HG03378 (cell line): ENCODE data around the gene LRMDA.

Experiments
- ATAC-seq: cut with Tn5 transposase; IDR thresholded peaks from one replicate; pipeline ENCODE4 v1.9.1; 2021; ENCODE audit warnings: mild to moderate bottlenecking, moderate library complexity; ENCODE audit not compliant: unreplicated experiment

LRMDA gene

GRCh38 chr10:76544789-76545188, 1113.4 kb downstream of the LRMDA start:
- no peak for ATAC-seq

DNA sequence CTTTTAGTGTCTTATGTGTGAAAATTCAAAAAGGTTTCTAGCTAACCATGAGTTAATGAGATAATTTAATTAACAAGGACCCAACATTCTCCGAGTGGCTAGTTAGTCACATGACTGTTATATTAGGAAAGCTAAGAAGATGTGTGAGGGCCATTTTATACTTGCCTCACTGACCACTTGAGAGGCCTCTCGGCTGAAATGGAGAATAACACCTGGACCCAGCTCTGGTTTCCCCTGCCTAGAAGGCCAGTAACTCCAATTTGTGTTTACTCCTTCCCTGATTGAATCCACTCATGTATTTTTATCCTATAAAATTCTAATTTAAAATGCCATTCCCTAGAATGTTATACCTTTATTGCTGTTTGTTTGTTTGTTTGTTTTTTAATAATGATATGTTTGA, 1115.0 kb downstream of the LRMDA start:
- ATAC-seq: no peak

DNA sequence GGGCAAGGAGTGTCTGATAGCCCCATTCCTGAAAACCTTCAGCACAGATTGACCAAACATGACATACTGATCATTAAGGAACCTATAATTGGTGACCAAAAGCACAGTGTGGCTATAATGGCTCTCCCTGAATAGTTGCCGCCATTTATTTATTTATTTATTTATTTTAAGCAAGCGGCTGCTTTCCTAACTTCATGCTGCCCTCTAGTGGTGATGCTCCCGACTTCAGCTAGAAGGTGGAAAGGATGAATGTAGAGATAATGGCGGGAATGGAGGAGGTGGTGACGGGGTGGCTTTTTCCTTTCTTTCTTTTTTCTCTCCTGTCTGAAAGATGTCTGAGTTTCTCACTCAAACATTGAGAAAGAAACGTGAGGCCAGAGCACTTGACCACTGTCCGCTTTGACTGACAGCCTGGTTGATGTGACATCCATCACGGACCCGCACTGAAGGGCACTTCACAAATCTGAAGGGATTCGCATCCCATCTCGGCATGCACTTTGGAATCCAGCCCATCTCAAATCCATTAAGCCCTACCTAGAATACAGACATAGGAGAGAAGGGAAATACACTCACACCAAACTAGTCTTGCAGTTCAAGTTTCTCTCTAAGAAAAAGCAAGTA, 1116.0 kb downstream of the LRMDA start:
- peak; percentile 66 for ATAC-seq

GRCh38 chr10:76548716-76549115, 1117.3 kb downstream of the LRMDA start:
- no peak for ATAC-seq

- ATAC-seq: no peak
Observed at GRCh38 chr10:76549171-76549570, 1117.7 kb downstream of the LRMDA start.

DNA sequence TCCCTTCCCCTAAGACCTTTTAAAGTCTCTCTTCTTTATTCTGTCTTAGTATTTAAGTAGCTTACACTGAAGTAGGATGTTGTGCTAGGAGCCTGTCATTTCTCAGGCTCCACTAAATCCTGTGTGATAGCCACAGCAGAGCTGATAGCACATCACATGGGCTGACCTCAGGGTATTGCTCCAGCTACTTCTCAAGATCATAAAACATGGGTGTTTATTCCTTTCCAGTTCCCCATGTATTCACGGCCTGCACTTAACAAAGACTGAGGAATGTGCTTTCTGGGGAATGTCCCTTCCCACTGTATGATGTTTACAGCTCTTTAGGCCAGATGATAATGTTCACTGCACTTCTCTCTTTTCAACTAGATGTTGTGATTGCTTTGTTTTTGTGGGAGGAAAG, 1119.4 kb downstream of the LRMDA start:
- ATAC-seq: no peak

DNA sequence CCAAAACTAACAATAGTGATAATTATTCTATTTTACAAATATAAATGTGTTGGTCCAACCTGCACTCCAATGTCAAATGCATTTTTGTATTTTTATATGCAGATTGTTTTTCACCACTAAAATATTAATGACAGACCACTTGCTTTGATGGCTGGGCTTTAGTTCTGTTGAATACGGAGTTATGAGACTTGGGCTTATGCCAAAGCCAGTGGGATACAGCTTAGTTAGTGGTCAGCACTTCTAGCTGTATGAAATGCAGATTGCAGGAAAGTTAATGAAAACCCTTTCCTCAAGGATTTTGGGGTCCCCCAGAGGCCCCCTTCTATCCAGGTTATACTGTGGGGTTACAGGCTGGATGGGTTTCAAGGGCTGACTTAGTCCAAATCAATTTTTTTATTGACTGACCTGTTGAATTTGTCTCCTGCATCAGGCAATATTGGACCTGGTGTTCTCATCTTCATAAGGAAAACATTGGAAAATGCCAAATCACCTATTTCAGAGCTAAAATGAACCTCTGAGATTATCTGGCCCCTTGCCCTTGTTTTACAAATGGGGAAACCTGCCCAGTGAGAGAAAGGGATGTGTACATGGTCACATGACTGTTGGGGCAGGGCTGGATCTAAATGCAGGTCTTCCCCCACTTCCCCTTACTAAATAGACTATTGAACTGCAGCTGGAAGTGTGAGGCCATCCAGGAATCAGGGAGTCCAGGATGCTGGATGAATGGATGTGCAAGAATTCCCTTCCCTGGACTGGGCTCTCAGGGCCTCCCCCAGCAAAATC, 1120.9 kb downstream of the LRMDA start:
- no peak for ATAC-seq

DNA sequence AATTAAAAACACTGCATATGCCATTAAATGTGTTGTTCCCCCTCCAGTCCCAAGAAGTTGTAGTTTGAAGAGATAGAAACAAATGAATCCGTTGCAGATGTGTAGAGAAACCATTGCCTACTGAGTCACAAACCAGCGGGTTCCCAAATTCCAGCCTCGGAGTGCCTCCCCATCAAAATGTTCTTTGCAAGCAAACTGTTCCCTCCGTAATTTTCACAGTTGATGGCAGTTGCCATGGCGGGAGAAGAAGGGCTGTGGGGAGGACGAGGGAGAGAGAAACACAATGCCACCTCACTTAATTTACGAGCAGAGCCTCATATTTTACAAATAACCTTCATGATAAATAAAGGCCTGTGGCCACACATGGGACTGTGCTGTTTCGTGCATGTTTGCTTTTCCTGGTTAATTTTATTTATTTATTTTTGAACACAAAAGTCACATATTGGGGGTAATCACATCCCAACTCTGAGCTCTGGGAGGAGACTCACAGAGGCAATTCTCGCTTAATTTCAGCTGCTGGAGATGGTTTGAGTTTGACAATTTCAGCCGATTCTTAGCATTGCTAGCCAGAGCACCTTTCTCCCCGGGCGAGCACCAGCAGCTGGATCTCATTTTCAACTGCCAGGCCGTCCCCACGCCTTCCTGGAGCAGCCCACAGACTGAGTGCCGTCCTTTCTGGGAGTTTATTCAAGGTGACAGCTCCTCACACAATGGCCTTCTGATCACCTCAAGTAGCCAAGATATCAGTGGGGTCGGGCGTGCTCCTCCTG, 1122.0 kb downstream of the LRMDA start:
- no peak for ATAC-seq

DNA sequence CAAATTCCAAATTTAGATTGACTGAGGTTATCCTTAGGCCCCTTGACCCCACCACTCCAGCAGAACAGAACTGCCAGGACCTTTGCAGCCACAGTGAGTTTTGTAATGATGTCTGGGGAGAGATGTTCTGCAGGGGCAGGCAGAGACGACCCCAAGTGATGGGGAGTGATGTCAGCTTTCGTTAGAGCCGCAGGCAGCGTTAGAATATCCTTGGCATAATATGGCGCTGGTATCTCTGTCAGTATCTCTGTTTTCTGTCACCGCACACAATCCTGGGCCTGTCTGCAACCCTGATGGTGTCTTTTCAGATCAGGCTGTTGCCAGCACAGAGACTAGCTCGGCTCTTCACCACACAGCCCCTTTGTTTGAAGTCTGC, 1122.6 kb downstream of the LRMDA start:
- ATAC-seq: no peak

DNA sequence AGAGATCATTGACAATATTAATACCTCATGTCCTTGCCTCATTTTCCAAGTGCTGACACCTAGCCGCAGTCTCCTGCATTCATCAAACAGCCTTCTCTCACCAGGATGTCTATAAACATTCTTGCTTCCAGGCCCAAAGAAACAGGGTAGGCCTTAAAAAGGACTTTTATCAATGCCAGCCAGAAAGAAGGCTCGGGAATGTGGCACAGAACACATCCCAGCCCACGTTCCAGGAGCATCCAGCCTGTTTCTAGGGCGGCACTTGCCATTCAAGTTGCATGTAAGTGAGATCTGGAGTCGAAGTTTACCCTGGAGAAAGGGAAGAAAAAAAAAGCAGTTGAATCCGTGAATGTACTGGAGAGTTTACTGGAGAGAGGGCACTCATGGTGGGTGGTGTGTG, 1123.1 kb downstream of the LRMDA start:
- no peak for ATAC-seq

DNA sequence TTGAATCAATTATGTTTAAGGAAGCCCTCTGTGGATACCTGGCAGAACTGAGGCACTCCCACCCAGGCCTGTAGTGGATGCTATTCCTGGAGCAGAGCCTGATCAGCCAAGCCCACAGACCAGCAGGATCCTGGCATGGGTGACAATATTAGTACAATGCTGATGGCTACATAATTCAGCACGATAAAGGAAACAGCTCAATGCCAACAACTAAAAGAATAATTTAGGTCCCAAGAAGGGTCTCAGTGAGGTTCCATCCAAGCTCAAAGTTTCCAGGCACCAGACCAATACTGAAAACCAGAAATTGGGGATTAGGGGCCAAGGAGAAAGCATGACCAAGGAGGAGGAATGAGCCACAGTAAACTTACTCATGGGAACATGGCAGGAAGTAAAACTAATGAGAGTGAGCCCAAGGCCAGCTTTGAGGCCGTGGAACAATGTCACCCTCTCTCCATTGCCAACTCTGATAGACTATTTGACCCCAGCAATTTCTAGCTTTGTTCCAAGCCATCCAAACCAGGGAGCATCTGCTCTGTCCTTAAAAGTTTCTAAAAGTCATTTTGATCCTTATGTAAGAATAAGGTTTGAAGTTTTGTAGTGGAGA, 1123.7 kb downstream of the LRMDA start:
- ATAC-seq: no peak

DNA sequence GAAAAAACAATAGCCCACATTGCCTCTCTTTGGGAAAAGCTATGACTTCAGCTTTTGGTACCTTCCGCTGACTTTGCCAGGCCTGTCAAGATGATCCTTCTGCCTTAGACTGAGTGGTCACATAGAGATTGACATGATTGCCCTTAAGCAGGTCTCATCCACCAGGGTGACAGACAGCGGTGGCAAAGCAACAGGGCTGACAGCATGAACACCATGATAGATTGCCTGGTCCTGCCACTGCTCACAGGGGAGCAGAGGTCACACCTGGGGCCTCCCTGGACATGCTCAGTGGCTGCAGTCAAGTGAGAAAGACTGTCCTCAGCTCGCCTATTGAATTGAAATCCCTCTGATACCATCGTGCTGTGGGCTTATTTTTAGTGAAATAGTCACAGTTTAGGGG, 1125.9 kb downstream of the LRMDA start:
- ATAC-seq: no peak

DNA sequence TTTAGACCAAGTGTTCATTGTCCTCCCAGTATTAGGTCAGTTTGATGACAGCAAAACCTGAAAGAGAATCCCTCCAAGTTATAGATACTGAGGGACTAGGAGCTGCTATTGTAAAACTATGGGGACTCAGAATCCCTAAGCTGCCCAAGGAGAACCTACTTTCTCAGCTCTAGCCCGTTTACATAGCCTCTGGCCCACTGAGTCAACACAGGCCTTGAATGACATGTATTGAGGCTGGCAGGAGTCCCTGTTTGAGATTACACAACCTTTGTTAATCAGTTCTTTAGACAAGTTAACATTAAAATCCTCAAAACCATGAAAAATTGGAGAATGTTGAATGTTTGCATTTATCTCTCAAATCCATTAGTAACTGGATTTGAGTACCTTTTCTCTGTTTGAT, 1127.2 kb downstream of the LRMDA start:
- ATAC-seq: no peak

DNA sequence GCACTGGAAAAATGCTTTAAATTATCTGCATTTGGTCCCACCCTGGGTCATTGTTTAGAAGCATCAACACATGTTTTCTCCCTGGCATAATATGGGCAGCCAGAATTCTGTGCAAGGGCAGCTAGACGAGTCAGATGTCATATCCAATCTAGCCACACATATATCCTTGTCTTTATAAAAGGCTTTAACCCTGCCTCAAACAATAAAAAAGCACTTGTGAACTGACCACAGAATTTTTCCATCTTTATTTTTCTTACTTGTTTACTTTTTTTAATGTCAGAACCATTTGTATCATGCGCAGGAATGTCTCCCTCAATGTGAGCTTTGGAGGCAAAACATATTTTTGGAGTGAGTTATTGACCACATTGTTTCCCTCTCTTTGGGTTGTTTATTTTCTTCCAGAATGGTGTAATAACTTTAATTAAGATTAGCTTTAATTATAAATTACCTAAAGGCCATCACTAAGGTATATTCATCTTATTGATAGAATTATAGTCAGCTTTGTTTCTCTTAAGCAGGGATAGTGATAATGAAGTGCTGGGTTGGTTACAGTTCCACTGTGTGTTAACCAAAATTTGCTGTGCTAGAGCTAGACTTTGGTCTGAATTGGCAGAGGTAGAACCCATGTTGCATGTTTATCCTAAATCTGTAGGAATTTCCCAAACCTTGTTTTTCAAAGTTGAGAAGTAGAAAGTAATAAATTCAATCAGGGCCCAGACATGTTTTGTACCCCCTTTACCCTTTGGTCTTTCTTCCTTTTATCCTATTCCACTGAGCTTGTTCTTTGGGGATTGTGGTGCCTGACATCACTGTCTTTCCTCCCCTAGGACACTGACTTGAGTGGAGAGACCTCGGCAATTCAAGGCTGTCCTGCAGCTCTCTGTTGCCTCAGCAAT, 1127.8 kb downstream of the LRMDA start:
- ATAC-seq: no peak

DNA sequence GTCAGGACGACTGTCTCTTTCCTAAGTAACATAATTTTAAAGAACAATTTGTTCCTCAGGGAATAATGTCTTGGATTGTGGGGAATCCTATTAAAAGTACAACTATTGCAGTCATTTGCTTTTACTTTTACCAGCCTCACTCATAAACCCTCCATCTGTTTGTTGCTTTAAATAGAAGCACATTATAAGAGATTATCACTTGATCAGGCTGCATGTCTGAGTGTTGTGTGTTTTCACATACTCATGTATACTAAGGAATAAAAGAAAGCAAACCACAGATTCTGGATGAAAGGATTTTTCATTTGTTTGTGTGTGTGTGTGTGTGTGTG, 1128.4 kb downstream of the LRMDA start:
- no peak for ATAC-seq

GRCh38 chr10:76560338-76560737, 1128.9 kb downstream of the LRMDA start:
- ATAC-seq: no peak

DNA sequence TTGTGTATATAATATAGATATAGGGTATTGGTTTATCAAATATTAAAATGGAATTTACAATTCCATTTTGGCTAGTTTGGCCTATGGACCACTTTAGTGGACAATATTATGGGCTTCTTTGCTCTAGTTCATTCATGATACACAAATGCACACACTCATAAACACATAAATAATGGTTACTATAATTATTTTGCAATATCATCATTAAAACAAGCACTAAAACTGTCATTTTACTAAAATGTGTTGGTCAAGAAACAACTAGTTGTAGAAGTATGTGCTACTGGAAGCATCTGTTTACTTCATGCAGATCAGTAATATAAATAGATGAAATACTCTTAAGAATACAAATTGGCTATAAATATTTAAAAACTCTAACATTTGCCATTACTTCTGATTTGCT, 1131.9 kb downstream of the LRMDA start:
- ATAC-seq: no peak

GRCh38 chr10:76572021-76572420, 1140.6 kb downstream of the LRMDA start:
- ATAC-seq: no peak

DNA sequence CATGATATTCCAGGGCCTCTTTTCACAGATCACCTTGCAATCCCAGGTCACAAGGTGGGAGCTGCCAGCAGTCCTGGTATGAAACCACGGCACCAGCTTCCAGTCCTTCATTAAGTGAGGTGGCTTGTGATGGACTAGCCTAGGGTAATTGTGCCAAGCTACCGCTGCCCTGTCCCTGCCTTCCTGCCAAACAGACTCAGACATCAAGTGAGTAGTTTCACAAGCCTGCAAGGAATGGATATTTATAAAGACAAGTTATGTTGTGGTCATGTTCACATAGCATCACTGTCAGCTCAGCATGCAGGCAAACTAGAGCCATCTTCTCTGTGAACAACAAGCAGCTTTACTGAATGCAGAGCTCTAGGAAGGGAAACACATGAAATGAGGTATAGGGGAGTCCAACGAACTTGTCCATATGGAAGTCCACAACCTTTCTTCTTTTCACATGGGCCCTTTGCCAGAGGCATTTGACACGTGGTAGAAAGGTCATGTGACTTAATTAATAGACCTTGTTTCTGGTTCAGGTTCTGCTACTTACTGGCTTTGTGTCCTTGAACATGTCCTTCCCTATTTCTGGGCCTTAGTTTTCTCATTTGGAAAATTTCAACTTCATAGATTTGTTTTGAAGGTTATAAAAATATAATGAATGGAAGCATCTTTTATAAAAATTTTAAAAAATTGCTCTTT, 1145.0 kb downstream of the LRMDA start:
- ATAC-seq: no peak

- ATAC-seq: no peak
Observed at GRCh38 chr10:76577455-76577854, 1146.0 kb downstream of the LRMDA start.
